Natural killer cell treated with Interleukin-12 subunit alpha and Interleukin-12 subunit beta and Interleukin-15 and Interleukin-18, amount 100 ng/mL, for 72 hours (primary cell): ENCODE data around the gene STAT3. TPM values are rescaled to one million over a fixed set of nuclear protein-coding genes. Genes with fewer than 3 reads are reported as not detected.
"Not testable (repeated sequence)": the region's sequence is repeated elsewhere in the genome, so short reads cannot be mapped to it uniquely, and the experiment has no call there.

Experiments
- ATAC-seq, 2 donors: fragments of 150-1000 bp; cut with Tn5 transposase in 1 of 2; sonication (Bioruptor Pico), chemical (Tn5 transposase) in 1 of 2; 2 replicates each; pipeline ENCODE4 v1.10.0; 2021
- DNase-seq: peaks from one replicate; pipeline ENCODE4 v3.0.0; 2022; ENCODE audit warnings: low spot score
- H3K27ac Mint-ChIP-seq, 2 donors: 1 replicate in 1 of 2; 2 replicates in 1 of 2; pipeline ENCODE4 v1.8.0; 2022; ENCODE audit warnings: mixed read lengths in 2 of 2, mild to moderate bottlenecking in 1 of 2, moderate library complexity in 1 of 2
- H3K27me3 Mint-ChIP-seq, 2 donors: 1 replicate in 1 of 2; 2 replicates in 1 of 2; pipeline ENCODE4 v1.8.0; 2022; ENCODE audit warnings: mixed read lengths in 2 of 2
- H3K36me3 Mint-ChIP-seq: one replicate; pipeline ENCODE4 v1.8.0; 2022; ENCODE audit warnings: mixed read lengths
- H3K4me1 Mint-ChIP-seq, 2 donors: 1 replicate in 1 of 2; 2 replicates in 1 of 2; pipeline ENCODE4 v1.8.0; 2022; ENCODE audit warnings: low read depth in 2 of 2, mixed read lengths in 2 of 2, mild to moderate bottlenecking in 1 of 2
- H3K4me3 Mint-ChIP-seq: one replicate; pipeline ENCODE4 v1.8.0; 2022; ENCODE audit warnings: mixed read lengths
- H3K9me3 Mint-ChIP-seq: 2 replicates; pipeline ENCODE4 v1.8.0; 2022; ENCODE audit warnings: mixed read lengths
- total RNA-seq, 2 donors: library from RNA; stranded (reverse); gene quantifications; one replicate each; pipeline ENCODE4 v1.2.3, GENCODE V29; 2022

STAT3 gene
- total RNA-seq, 2 donors from 2014 or later: 171 to 344 TPM

DNA sequence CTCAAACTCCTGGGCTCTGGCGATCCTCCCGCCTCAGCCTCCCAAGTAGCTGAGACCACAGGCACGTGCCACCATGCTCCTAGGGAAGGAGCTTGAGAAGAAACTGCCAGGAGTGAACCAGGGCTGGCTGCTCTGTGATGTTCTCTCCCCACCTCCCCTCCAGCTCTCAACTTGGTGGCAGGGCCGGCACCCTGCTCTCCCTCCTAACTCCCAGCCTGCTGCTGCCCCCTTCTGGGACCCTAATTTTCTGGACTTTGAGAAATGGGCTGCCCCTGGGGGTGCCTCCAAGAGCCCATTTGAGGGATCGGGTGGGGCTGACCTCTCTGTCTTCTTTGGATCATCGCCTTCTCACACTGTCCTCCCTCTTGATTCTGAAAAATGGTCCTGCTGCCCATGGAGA, 14.9 kb upstream of the STAT3 start:
- no peaks in the 10 kb centered on the region for H3K9me3 Mint-ChIP-seq
- peaks cover 0 to 6% of the 10 kb centered on the region in 2 donors for H3K27me3 Mint-ChIP-seq
- H3K4me1 Mint-ChIP-seq: peaks cover 12 to 24% of the 10 kb centered on the region in 2 donors
- no peak for DNase-seq
- no peak overlapping the region for H3K4me3 Mint-ChIP-seq
- peak overlapping the region in 1 of 2 donors; percentile 45 for H3K27ac Mint-ChIP-seq
- ATAC-seq: peak; percentile 60 to 65
- H3K36me3 Mint-ChIP-seq: no peaks in the 10 kb centered on the region

DNA sequence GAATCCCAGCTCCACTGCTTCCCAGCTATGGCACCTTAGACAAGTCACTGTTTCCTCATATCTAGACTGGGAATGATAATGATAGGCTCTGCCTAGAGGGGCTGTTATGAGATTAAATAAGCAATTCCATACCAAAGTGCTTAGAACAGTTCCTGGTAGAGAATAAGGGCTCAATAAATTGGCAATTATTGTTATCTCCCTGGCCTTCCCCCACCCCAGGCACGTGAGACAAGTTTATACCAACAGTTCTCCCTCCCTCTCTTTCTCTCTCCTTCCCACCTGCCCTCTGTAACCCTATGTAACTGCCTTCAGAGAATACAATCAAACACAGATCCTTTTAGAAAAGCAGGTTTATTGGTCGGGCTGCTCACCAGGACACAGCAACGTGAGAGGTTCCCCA, 13.9 kb upstream of the STAT3 start:
- Mint-ChIP-seq H3K27ac (peak overlapping the region; percentile 9 to 56), H3K27me3 (peaks cover 0 to 3% of the 10 kb centered on the region in 2 donors), H3K4me1 (peaks cover 7 to 18% of the 10 kb centered on the region in 2 donors), H3K4me3 (no peak overlapping the region), H3K9me3 (no peaks in the 10 kb centered on the region), H3K36me3 (no peaks in the 10 kb centered on the region)
- ATAC-seq (no peak), DNase-seq (no peak)

- not testable (repeated sequence) for ATAC-seq, H3K27ac Mint-ChIP-seq, H3K36me3 Mint-ChIP-seq, DNase-seq, H3K4me3 Mint-ChIP-seq, H3K27me3 Mint-ChIP-seq, H3K9me3 Mint-ChIP-seq
- peaks cover 7 to 19% of the 10 kb centered on the region in 2 donors for H3K4me1 Mint-ChIP-seq
Measured at GRCh38 chr17:42400844-42401375, 12.7 kb upstream of the STAT3 start.

DNA sequence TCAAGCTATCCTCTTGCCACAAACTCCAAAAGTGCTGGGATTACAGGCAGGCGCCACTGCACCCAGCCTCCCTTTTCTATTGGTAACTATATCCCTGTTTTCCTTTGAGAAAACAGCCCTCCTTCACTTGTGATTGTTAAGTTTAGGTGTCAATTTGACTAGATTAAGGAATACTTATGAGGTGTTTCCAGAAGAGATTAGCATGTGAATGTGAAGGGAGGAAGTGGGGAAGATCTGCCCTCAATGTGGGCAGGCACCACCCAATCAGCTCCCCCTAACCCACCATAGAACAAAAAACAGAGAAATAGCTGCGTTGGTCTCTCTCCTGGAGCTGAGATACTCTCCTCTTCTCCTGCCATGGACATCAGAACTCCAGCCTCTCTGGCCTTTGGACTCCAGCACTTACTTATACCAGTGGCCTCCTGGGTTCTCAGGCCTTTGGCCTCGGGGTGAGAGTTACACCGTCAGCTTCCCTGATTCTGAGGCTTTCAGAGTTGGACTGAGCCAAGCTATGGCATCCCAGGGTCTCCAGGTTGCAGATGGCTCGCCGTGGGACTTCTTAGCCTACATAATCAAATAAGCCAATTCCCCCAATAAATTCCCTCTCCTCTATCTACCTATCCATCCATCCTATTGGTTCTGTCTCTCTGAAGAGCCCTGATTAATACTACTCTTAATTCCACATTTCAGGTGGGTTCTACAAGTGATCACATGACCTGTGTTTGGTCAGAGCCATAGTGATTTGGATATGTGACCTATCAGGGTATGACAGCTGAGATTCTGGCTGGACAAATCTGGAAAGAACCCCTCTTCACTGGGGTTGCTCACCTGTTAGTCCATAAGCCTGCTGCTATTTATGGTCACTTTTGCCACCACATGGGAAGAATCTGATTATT, 12.0 kb upstream of the STAT3 start:
- H3K9me3 Mint-ChIP-seq: no peaks in the 10 kb centered on the region
- no peak overlapping the region for H3K4me3 Mint-ChIP-seq
- H3K27me3 Mint-ChIP-seq: peaks cover 0 to 9% of the 10 kb centered on the region in 2 donors
- H3K4me1 Mint-ChIP-seq: peaks cover 7 to 18% of the 10 kb centered on the region in 2 donors
- no peak for DNase-seq
- ATAC-seq: no peak
- H3K27ac Mint-ChIP-seq: peak overlapping the region in 1 of 2 donors; percentile 72
- no peaks in the 10 kb centered on the region for H3K36me3 Mint-ChIP-seq

GRCh38 chr17:42399121-42399520, 10.9 kb upstream of the STAT3 start:
- no peak overlapping the region for H3K4me3 Mint-ChIP-seq
- DNase-seq (no peak), ATAC-seq (no peak)
- peaks cover 12 to 23% of the 10 kb centered on the region in 2 donors for H3K4me1 Mint-ChIP-seq
- no peaks in the 10 kb centered on the region for H3K36me3 Mint-ChIP-seq
- peaks cover 0 to 9% of the 10 kb centered on the region in 2 donors for H3K27me3 Mint-ChIP-seq
- H3K27ac Mint-ChIP-seq: no peak overlapping the region
- H3K9me3 Mint-ChIP-seq: no peaks in the 10 kb centered on the region

GRCh38 chr17:42395601-42396000, 7.4 kb upstream of the STAT3 start:
- H3K9me3 Mint-ChIP-seq, H3K4me3 Mint-ChIP-seq, H3K27me3 Mint-ChIP-seq, H3K36me3 Mint-ChIP-seq, ATAC-seq, DNase-seq, H3K27ac Mint-ChIP-seq: not testable (repeated sequence)
- H3K4me1 Mint-ChIP-seq: peaks cover 23 to 26% of the 10 kb centered on the region in 2 donors

DNA sequence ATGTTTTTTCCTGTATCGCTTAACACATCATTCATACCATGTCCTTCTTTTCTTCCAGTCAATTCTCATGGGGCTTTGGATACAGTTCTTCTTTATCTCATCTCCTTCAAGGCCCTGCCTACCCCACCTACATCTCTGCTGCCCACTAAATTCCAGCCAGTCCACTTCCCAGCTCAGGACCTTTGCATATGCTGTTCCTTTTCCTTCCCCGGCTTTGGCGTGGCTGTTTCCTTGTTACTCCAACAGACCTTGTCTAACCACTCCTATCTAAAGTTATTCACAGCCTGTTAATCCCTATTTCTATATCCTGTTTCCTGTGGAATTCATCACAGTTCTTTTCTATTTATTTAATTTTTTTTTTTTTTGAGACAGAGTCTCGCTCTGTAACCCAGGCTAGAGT, 6.6 kb upstream of the STAT3 start:
- no peaks in the 10 kb centered on the region for H3K9me3 Mint-ChIP-seq
- DNase-seq (no peak), ATAC-seq (no peak)
- H3K27me3 Mint-ChIP-seq: peaks cover 0 to 6% of the 10 kb centered on the region in 2 donors
- no peaks in the 10 kb centered on the region for H3K36me3 Mint-ChIP-seq
- H3K27ac Mint-ChIP-seq: no peak overlapping the region
- no peak overlapping the region for H3K4me3 Mint-ChIP-seq
- H3K4me1 Mint-ChIP-seq: peaks cover 23 to 28% of the 10 kb centered on the region in 2 donors

- ATAC-seq (no peak), DNase-seq (no peak)
- Mint-ChIP-seq H3K4me3 (peak overlapping the region; percentile 24), H3K36me3 (no peaks in the 10 kb centered on the region), H3K27me3 (peaks cover 0 to 6% of the 10 kb centered on the region in 2 donors), H3K4me1 (peaks cover 32 to 33% of the 10 kb centered on the region in 2 donors), H3K9me3 (no peaks in the 10 kb centered on the region), H3K27ac (peak overlapping the region; percentile 28 to 52)
Measured at GRCh38 chr17:42392692-42393415, 4.6 kb upstream of the STAT3 start.

- H3K4me1 Mint-ChIP-seq: peaks cover 40 to 43% of the 10 kb centered on the region in 2 donors
- ATAC-seq, H3K4me3 Mint-ChIP-seq: not testable (repeated sequence)
Measured at GRCh38 chr17:42391439-42391838, 3.2 kb upstream of the STAT3 start.

GRCh38 chr17:42389899-42390298, 1.7 kb upstream of the STAT3 start:
- no peaks in the 10 kb centered on the region for H3K27me3 Mint-ChIP-seq
- H3K4me3 Mint-ChIP-seq: peak overlapping the region; percentile 88
- DNase-seq (no peak), ATAC-seq (no peak)
- no peaks in the 10 kb centered on the region for H3K9me3 Mint-ChIP-seq
- H3K36me3 Mint-ChIP-seq: peaks cover 5% of the 10 kb centered on the region
- peaks cover 44 to 53% of the 10 kb centered on the region in 2 donors for H3K4me1 Mint-ChIP-seq
- peak overlapping the region; percentile 99 to 100 for H3K27ac Mint-ChIP-seq

More at GRCh38 chr17:42391439-42391838, 3.2 kb upstream of the STAT3 start:
- not testable (repeated sequence) for H3K27me3 Mint-ChIP-seq, H3K9me3 Mint-ChIP-seq, DNase-seq, H3K27ac Mint-ChIP-seq, H3K36me3 Mint-ChIP-seq

GRCh38 chr17:42389135-42389417, 834 bp upstream of the STAT3 start:
- Mint-ChIP-seq H3K27ac (peak overlapping the region; percentile 99 to 100), H3K36me3 (peaks cover 5% of the 10 kb centered on the region), H3K9me3 (no peaks in the 10 kb centered on the region), H3K4me3 (peak overlapping the region; percentile 88), H3K27me3 (no peaks in the 10 kb centered on the region), H3K4me1 (peaks cover 43 to 54% of the 10 kb centered on the region in 2 donors)
- ATAC-seq (peak in 1 of 2 donors; percentile 70), DNase-seq (no peak)

DNA sequence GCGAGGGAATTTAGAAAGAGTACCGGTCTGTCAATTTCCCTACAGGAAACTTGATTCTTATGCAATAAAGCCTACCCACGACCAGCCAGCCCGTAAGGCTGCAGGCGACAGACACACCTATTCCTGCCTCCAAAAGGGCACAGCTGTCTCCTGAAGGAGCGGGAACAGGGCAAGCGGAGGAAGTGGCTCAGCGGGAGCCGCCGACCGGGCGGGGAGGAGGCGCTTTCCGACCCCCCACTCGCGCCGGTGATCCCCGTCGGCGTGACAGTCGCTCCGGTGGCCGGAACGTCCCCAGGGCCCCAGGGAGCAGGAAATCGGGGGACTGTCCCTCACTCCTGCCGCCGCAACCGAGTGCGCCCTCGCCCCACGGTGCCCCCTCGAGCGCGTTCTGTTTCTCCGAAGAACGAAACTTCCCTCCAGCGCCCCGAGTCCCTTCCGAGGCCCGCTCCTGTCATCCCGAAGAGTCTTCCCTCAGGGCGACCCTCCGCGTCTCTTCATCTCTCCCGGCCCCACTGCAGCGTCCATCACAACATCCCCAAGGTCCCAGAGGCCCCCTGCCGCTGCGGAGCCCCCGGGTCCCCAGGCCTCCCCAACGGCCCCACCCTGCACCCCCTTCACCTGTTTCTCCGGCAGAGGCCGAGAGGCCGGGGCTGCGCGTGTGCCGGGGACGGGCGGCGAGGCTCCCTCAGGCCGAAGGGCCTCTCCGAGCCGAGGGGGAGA, 421 bp downstream of the STAT3 start:
- peak; percentile 80 for DNase-seq
- H3K4me1 Mint-ChIP-seq: peaks cover 50 to 54% of the 10 kb centered on the region in 2 donors
- H3K36me3 Mint-ChIP-seq: peaks cover 5% of the 10 kb centered on the region
- H3K9me3 Mint-ChIP-seq: no peaks in the 10 kb centered on the region
- no peaks in the 10 kb centered on the region for H3K27me3 Mint-ChIP-seq
- ATAC-seq: peak; percentile 0 to 8
- H3K27ac Mint-ChIP-seq: peak overlapping the region; percentile 99 to 100
- peak overlapping the region; percentile 88 for H3K4me3 Mint-ChIP-seq
